ENCODE results near the gene CHKB.

DNA sequence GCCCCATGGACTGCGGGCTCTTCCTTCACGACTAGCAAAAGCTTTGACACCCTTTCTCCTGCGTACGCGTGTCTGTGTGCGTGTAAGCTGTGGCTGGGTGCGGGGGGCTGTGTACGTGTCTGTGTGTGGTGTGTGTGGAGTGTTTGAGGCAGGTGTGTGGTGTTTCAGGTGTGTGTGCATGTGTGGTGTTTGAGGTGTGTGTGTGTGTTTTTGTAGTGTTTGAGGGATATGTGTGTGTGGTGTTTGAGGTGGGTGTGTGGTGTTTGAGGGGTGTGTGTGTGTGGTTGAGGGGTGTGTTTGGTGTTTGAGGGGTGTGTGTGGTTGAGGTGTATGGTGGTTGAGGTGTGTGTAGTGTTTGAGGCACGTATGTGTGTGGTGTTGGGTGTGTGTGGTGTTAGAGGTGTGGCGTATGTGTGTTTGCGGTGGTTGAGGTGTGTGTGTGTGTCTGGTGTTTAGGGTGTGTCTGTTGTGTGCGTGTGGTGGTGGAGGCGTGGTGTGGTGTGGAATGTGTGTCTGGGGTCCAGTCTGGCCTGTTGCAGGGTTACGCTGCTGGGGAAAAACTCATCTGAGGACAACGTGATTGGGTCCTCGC lies 46.0 kb upstream of the CHKB start:
- no peak for TF ChIP-seq CTCF (IDR thresholded peaks at IDR 0.05)
- TF ChIP-seq POLR2A (IDR thresholded peaks at IDR 0.05), result no peak

All from body of pancreas (tissue), 4 donors.